Neural cell (in vitro differentiated cells): ENCODE measurements around the gene HDAC11.

Experiments used
- TAF1 ChIP-seq: IDR thresholded peaks from 2 replicates; pipeline ENCODE4 v1.6.1; 2012; ENCODE audit warnings: low read depth
- TF ChIP-seq, protein P1 (sequence below): fragments of 450-650 bp; IDR thresholded peaks from 2 replicates; pipeline ENCODE4 v1.5.1; 2014; ENCODE audit warnings: antibody characterized with exemption, mild to moderate bottlenecking, moderate library complexity; ENCODE audit not compliant: poor library complexity, severe bottlenecking

GRCh38 chr3:13539671-13540070 lies 59.6 kb downstream of the HDAC11 start:
- TF ChIP-seq, protein P1, sequence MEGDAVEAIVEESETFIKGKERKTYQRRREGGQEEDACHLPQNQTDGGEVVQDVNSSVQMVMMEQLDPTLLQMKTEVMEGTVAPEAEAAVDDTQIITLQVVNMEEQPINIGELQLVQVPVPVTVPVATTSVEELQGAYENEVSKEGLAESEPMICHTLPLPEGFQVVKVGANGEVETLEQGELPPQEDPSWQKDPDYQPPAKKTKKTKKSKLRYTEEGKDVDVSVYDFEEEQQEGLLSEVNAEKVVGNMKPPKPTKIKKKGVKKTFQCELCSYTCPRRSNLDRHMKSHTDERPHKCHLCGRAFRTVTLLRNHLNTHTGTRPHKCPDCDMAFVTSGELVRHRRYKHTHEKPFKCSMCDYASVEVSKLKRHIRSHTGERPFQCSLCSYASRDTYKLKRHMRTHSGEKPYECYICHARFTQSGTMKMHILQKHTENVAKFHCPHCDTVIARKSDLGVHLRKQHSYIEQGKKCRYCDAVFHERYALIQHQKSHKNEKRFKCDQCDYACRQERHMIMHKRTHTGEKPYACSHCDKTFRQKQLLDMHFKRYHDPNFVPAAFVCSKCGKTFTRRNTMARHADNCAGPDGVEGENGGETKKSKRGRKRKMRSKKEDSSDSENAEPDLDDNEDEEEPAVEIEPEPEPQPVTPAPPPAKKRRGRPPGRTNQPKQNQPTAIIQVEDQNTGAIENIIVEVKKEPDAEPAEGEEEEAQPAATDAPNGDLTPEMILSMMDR, result no peak
- TF ChIP-seq TAF1, result no peak
